ENCODE results near the gene CCND1. TPM values are rescaled to one million over a fixed set of nuclear protein-coding genes. Genes with fewer than 3 reads are reported as not detected.
A peak's percentile ranks its signal among the peaks of the same experiment; 100 is the strongest.

The CCND1 gene
- total and polyA plus RNA-seq, 3 experiments from 2014 or later, result 0.18 to 3.8 (median 2.8) TPM

- Histone ChIP-seq H3K27ac (ENCODE audit: low read depth, low read length) (no peak overlapping the region), H3K4me3 (ENCODE audit: low read length) (no peak overlapping the region), H3K27me3 (ENCODE audit: insufficient read depth, low read length, poor library complexity, severe bottlenecking) (no peaks in the 10 kb centered on the region), H3K36me3 (ENCODE audit: insufficient read depth, low read length) (no peaks in the 10 kb centered on the region), H3K4me1 (ENCODE audit: insufficient read depth, low read length) (no peaks in the 10 kb centered on the region), H3K9me3 (ENCODE audit: low read length) (no peaks in the 10 kb centered on the region)
- peaks cover 26 to 39% of the 10 kb centered on the region in 2 donors for H3K27me3 Mint-ChIP-seq
- H3K9me3 Mint-ChIP-seq, result no peaks in the 10 kb centered on the region
- no peaks in the 10 kb centered on the region for H3K36me3 Mint-ChIP-seq
- ChIA-PET POLR2A (no interaction called here), CTCF (no interaction called here)
- H3K4me1 Mint-ChIP-seq, result no peaks in the 10 kb centered on the region
- no peak overlapping the region for H3K4me3 Mint-ChIP-seq
- no peak for DNase-seq
- no peak overlapping the region for H3K27ac Mint-ChIP-seq
These were observed 39.7 kb upstream of the CCND1 start for GRCh38 chr11:69601011-69601975.

- Mint-ChIP-seq H3K4me3 (no peak overlapping the region), H3K27me3 (peaks cover 30 to 53% of the 10 kb centered on the region in 2 donors), H3K27ac (no peak overlapping the region), H3K36me3 (no peaks in the 10 kb centered on the region), H3K9me3 (peaks cover 2 to 4% (median 2%) of the 10 kb centered on the region in 5 donors), H3K4me1 (no peaks in the 10 kb centered on the region)
- H3K9me3 ChIP-seq (ENCODE audit: low read length), result no peaks in the 10 kb centered on the region
- ChIA-PET POLR2A (no interaction called here), CTCF (no interaction called here)
- DNase-seq, result no peak
- H3K27ac ChIP-seq (ENCODE audit: low read depth, low read length), result no peak overlapping the region
- H3K4me1 ChIP-seq (ENCODE audit: insufficient read depth, low read length), result no peaks in the 10 kb centered on the region
- no peaks in the 10 kb centered on the region for H3K36me3 ChIP-seq (ENCODE audit: insufficient read depth, low read length)
- no peaks in the 10 kb centered on the region for H3K27me3 ChIP-seq (ENCODE audit: insufficient read depth, low read length, poor library complexity, severe bottlenecking)
- no peak overlapping the region for H3K4me3 ChIP-seq (ENCODE audit: low read length)
These were observed 37.7 kb upstream of the CCND1 start for GRCh38 chr11:69603111-69603836.

GRCh38 chr11:69604055-69604454 lies 36.9 kb upstream of the CCND1 start:
- ChIA-PET POLR2A (no interaction called here), CTCF (no interaction called here)
- Histone ChIP-seq H3K27ac (ENCODE audit: low read depth, low read length) (no peak overlapping the region), H3K36me3 (ENCODE audit: insufficient read depth, low read length) (no peaks in the 10 kb centered on the region), H3K4me1 (ENCODE audit: insufficient read depth, low read length) (no peaks in the 10 kb centered on the region), H3K27me3 (ENCODE audit: insufficient read depth, low read length, poor library complexity, severe bottlenecking) (no peaks in the 10 kb centered on the region), H3K4me3 (ENCODE audit: low read length) (no peak overlapping the region), H3K9me3 (ENCODE audit: low read length) (no peaks in the 10 kb centered on the region)
- Mint-ChIP-seq H3K4me3 (no peak overlapping the region), H3K36me3 (no peaks in the 10 kb centered on the region), H3K27me3 (peaks cover 32 to 57% of the 10 kb centered on the region in 2 donors), H3K9me3 (peaks cover 2 to 12% (median 7%) of the 10 kb centered on the region in 5 donors), H3K27ac (no peak overlapping the region), H3K4me1 (no peaks in the 10 kb centered on the region)
- DNase-seq, result no peak

DNA sequence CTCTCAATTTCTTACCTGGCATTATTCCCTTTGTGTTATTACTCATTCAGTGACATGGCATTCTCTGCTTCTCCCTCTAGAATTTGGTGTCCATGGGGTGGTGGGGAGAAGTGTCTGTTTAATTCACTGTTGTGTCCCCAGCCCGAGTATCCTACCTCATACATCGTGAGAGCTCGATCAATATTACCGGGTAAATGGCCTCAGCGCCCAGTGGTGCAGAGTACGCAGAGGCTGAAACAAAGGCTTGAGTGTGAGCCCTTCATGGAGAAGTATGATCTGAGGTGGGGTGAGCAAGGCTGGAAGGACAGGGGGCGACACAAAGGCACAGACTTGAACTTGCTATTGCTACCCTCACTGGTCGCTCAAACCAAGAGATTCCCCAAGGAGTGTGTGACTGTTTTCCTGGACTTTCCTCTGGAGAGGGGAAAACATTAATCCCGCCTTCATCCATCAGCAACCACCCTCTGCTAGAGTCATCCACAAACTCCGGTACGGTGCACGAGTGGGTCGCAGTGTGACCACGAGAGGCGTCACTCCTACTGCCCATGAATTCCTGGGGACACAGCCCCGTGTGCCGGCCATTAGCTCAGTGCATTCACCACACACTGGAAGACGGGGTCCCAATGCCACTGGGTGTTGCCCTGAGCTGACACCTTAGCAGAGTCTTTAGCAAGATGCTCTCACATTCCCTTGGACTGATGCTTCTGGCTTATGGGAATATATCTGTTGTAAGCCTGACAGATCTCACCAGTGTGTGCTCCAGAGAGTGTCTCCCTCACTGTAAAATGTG lies 35.0 kb upstream of the CCND1 start:
- H3K9me3 ChIP-seq (ENCODE audit: low read length), result no peaks in the 10 kb centered on the region
- Mint-ChIP-seq H3K27me3 (peaks cover 35 to 65% of the 10 kb centered on the region in 2 donors), H3K36me3 (no peaks in the 10 kb centered on the region), H3K9me3 (peaks cover 2 to 12% (median 7%) of the 10 kb centered on the region in 5 donors), H3K4me3 (no peak overlapping the region), H3K27ac (no peak overlapping the region), H3K4me1 (no peaks in the 10 kb centered on the region)
- no peaks in the 10 kb centered on the region for H3K4me1 ChIP-seq (ENCODE audit: insufficient read depth, low read length)
- no peaks in the 10 kb centered on the region for H3K36me3 ChIP-seq (ENCODE audit: insufficient read depth, low read length)
- no peak overlapping the region for H3K27ac ChIP-seq (ENCODE audit: low read depth, low read length)
- H3K4me3 ChIP-seq (ENCODE audit: low read length), result no peak overlapping the region
- ChIA-PET CTCF (no interaction called here), POLR2A (no interaction called here)
- DNase-seq, result no peak
- no peaks in the 10 kb centered on the region for H3K27me3 ChIP-seq (ENCODE audit: insufficient read depth, low read length, poor library complexity, severe bottlenecking)

DNA sequence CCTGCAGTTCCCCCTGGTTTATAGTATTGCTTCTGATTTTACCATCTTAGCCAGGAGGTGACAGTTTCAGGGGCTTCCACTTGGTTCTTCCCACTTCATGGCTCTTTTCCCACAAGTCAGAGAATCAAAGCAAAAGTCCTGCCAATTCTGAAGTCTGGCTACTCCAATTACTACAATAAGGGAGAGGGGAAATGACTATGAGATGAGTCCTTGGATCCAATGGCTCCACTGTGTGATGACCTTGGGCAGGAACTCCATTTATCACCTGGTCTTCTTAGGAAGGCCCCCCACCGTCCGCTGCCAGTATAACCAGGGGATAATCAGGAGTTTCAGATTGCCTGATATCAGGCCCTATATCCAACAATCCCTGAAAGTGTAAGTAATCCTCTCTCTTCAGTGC lies 31.6 kb upstream of the CCND1 start:
- H3K36me3 ChIP-seq (ENCODE audit: insufficient read depth, low read length), result no peaks in the 10 kb centered on the region
- no peak overlapping the region for H3K4me3 Mint-ChIP-seq
- H3K36me3 Mint-ChIP-seq, result no peaks in the 10 kb centered on the region
- H3K27ac Mint-ChIP-seq, result no peak overlapping the region
- no peaks in the 10 kb centered on the region for H3K4me1 Mint-ChIP-seq
- no peak overlapping the region for H3K4me3 ChIP-seq (ENCODE audit: low read length)
- ChIA-PET CTCF (no interaction called here), POLR2A (no interaction called here)
- H3K9me3 ChIP-seq (ENCODE audit: low read length), result no peaks in the 10 kb centered on the region
- H3K4me1 ChIP-seq (ENCODE audit: insufficient read depth, low read length), result no peaks in the 10 kb centered on the region
- no peaks in the 10 kb centered on the region for H3K27me3 ChIP-seq (ENCODE audit: insufficient read depth, low read length, poor library complexity, severe bottlenecking)
- no peak overlapping the region for H3K27ac ChIP-seq (ENCODE audit: low read depth, low read length)
- peaks cover 2 to 12% (median 7%) of the 10 kb centered on the region in 5 donors for H3K9me3 Mint-ChIP-seq
- DNase-seq, result no peak
- H3K27me3 Mint-ChIP-seq, result peaks cover 22 to 53% of the 10 kb centered on the region in 2 donors

DNA sequence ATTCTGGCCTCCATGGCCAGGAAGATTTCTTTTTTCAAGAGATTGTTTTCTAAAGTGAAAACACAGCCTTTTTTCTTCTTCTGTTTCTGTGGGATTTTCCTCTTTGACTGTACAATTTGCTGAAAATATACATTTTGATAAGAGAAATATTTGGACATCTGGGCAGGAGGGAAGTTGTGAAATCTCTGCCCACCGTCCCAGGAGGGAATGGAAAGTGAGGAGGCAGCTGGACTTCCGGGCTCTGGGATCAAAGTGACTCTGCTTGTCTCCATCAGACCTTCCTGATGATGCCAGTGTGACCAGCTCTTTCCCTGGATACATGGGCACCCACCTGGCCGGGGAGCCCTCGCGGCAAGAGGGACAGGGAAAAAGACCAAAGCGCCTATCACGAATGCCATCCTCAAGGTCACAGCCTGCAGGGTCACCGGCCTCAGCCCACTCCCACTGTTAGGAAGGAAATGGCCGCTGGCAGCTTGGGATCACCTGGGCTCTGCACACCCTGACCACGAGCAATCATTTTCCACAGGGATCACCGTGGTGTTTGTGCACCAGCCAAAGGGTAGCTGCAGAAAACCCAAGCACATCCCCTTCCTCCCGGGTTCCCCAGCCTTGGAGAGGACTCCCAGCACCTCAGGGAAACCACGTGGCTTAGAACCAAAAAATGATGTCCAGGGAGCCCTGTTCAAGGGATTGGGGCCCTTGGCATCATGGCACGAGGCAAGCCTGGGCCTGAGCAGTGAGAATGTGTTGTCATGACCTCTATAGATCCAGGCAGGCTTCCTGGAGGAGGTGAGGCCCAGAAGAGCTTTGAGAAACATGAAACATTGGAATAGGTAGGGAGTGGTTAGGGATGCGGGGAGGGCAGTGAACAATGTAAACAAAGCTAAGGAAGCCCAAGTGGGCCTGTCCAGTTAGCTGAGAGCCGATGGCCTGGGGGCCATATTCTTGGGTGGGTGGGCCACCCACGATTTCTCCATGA lies 29.1 kb upstream of the CCND1 start:
- no peak for DNase-seq
- ChIA-PET CTCF (no interaction called here), POLR2A (no interaction called here)
- H3K9me3 ChIP-seq (ENCODE audit: low read length), result no peaks in the 10 kb centered on the region
- no peaks in the 10 kb centered on the region for H3K27me3 ChIP-seq (ENCODE audit: insufficient read depth, low read length, poor library complexity, severe bottlenecking)
- Mint-ChIP-seq H3K27me3 (peaks cover 19 to 43% of the 10 kb centered on the region in 2 donors), H3K4me3 (no peak overlapping the region), H3K36me3 (no peaks in the 10 kb centered on the region), H3K9me3 (peaks cover 2 to 12% (median 7%) of the 10 kb centered on the region in 5 donors), H3K27ac (peak overlapping the region in 1 of 8 donors; percentile 33), H3K4me1 (no peaks in the 10 kb centered on the region)
- H3K36me3 ChIP-seq (ENCODE audit: insufficient read depth, low read length), result no peaks in the 10 kb centered on the region
- no peak overlapping the region for H3K27ac ChIP-seq (ENCODE audit: low read depth, low read length)
- no peaks in the 10 kb centered on the region for H3K4me1 ChIP-seq (ENCODE audit: insufficient read depth, low read length)
- no peak overlapping the region for H3K4me3 ChIP-seq (ENCODE audit: low read length)

GRCh38 chr11:69613594-69613993 lies 27.4 kb upstream of the CCND1 start:
- POLR2A ChIA-PET, result no interaction called here
- Histone ChIP-seq H3K4me1 (ENCODE audit: insufficient read depth, low read length) (no peaks in the 10 kb centered on the region), H3K4me3 (ENCODE audit: low read length) (no peak overlapping the region), H3K27me3 (ENCODE audit: insufficient read depth, low read length, poor library complexity, severe bottlenecking) (no peaks in the 10 kb centered on the region), H3K36me3 (ENCODE audit: insufficient read depth, low read length) (no peaks in the 10 kb centered on the region), H3K9me3 (ENCODE audit: low read length) (no peaks in the 10 kb centered on the region), H3K27ac (ENCODE audit: low read depth, low read length) (no peak overlapping the region)
- Mint-ChIP-seq H3K4me3 (no peak overlapping the region), H3K27ac (no peak overlapping the region), H3K36me3 (no peaks in the 10 kb centered on the region), H3K4me1 (no peaks in the 10 kb centered on the region), H3K27me3 (peaks cover 10 to 45% of the 10 kb centered on the region in 2 donors), H3K9me3 (peaks cover 0 to 5% (median 2%) of the 10 kb centered on the region in 5 donors)
- no peak for DNase-seq
- CTCF ChIA-PET, result no interaction called here
